Spinal cord (tissue), 10 donors: ENCODE measurements around the gene MYOZ3. TPM values are rescaled to one million over a fixed set of nuclear protein-coding genes. Genes with fewer than 3 reads are reported as not detected.

ENCODE experiments used
- DNase-seq, 6 donors: peaks; one replicate each; pipeline versions ENCODE4 v3.0.0 to v3.0.0-alpha.2; 2013 to 2015; ENCODE audit warnings: low spot score in 6 of 6, low read depth in 4 of 6
- H3K27ac ChIP-seq: one replicate; pipeline ENCODE4 v1.5.1; 2013; ENCODE audit warnings: low read depth, low read length, control low read depth
- H3K27me3 ChIP-seq: one replicate; pipeline ENCODE4 v1.6.1; 2013; ENCODE audit warnings: low read length; ENCODE audit not compliant: control insufficient read depth, insufficient read depth
- H3K36me3 ChIP-seq: one replicate; pipeline ENCODE4 v1.6.1; 2013; ENCODE audit warnings: low read length; ENCODE audit not compliant: control insufficient read depth, insufficient read depth
- H3K4me1 ChIP-seq: one replicate; pipeline ENCODE4 v1.6.1; 2013; ENCODE audit warnings: low read length; ENCODE audit not compliant: control insufficient read depth, insufficient read depth
- H3K4me3 ChIP-seq: one replicate; pipeline ENCODE4 v1.5.1; 2013; ENCODE audit warnings: low read depth, low read length, control low read depth
- H3K9me3 ChIP-seq: one replicate; pipeline ENCODE4 v1.6.1; 2013; ENCODE audit warnings: low read length; ENCODE audit not compliant: control insufficient read depth, insufficient read depth
- WGBS: methylation state at CpG from one replicate; pipeline ENCODE4 v1.1.5; 2013; ENCODE audit warnings: missing lambda C conversion rate; ENCODE audit not compliant: insufficient coverage; 5-methylcytosine and 5-hydroxymethylcytosine counted together
- polyA plus RNA-seq, 2 donors: library from polyadenylated mRNA; unstranded; fragments of 120-200 nt; gene quantifications; one replicate each; pipeline ENCODE4 v1.2.1, GENCODE V29; 2013; ENCODE audit not compliant: insufficient read length in 2 of 2
- total RNA-seq, 2 donors: library from RNA; depleted of rRNA in 1 of 2; stranded (reverse); fragments of 120-200 nt in 1 of 2; fragments of >200 nt in 1 of 2; gene quantifications; one replicate each; pipeline versions ENCODE4 v1.2.3 to v1.2.4, GENCODE V29; 2013 to 2014
- donor health status: healthy.

MYOZ3 gene
- total and polyA plus RNA-seq, 4 donors = 4.6 to 15.6 (median 8.5) TPM

GRCh38 chr5:150665044-150665443 lies 4.0 kb downstream of the MYOZ3 start:
- Histone ChIP-seq H3K4me1 (no peaks in the 10 kb centered on the region), H3K9me3 (no peaks in the 10 kb centered on the region), H3K27me3 (no peaks in the 10 kb centered on the region), H3K36me3 (no peaks in the 10 kb centered on the region), H3K4me3 (no peak overlapping the region), H3K27ac (no peak overlapping the region)
- DNase-seq = no peak
- no CpG with 5 or more reads among the region's 12 CpGs for WGBS

GRCh38 chr5:150670275-150670947 lies 9.4 kb downstream of the MYOZ3 start:
- H3K4me1 ChIP-seq = peaks cover 33% of the 10 kb centered on the region
- H3K4me3 ChIP-seq = no peak overlapping the region
- no peak for DNase-seq

GRCh38 chr5:150670948-150671310 lies 9.9 kb downstream of the MYOZ3 start:
- no peaks in the 10 kb centered on the region for H3K9me3 ChIP-seq
- H3K27ac ChIP-seq = no peak overlapping the region
- peaks cover 9% of the 10 kb centered on the region for H3K27me3 ChIP-seq
- WGBS = no CpG with 5 or more reads among the region's 2 CpGs
- no peak for DNase-seq
- H3K4me3 ChIP-seq = peak overlapping the region; percentile 59
- H3K36me3 ChIP-seq = no peaks in the 10 kb centered on the region
- peaks cover 33% of the 10 kb centered on the region for H3K4me1 ChIP-seq

More at GRCh38 chr5:150670275-150670947, 9.4 kb downstream of the MYOZ3 start:
- Histone ChIP-seq H3K36me3 (no peaks in the 10 kb centered on the region), H3K27ac (no peak overlapping the region), H3K27me3 (peaks cover 9% of the 10 kb centered on the region), H3K9me3 (no peaks in the 10 kb centered on the region)
- WGBS = 65% methylated on average over 10 of the region's 14 CpGs

- Histone ChIP-seq H3K4me3 (peak overlapping the region; percentile 59), H3K4me1 (peaks cover 33% of the 10 kb centered on the region), H3K36me3 (peaks cover 3% of the 10 kb centered on the region), H3K27ac (no peak overlapping the region), H3K9me3 (no peaks in the 10 kb centered on the region), H3K27me3 (peaks cover 9% of the 10 kb centered on the region)
- WGBS = under 1% methylated on average over 43 of the region's 51 CpGs
- DNase-seq = peak in 1 of 6 donors; percentile 61
Measured at GRCh38 chr5:150671509-150672236, 10.6 kb downstream of the MYOZ3 start.

- peaks cover 9% of the 10 kb centered on the region for H3K27me3 ChIP-seq
- peaks cover 33% of the 10 kb centered on the region for H3K4me1 ChIP-seq
- H3K36me3 ChIP-seq = peaks cover 8% of the 10 kb centered on the region
- WGBS = 6% methylated on average over 31 of the region's 38 CpGs
- DNase-seq = peak in 2 of 6 donors; percentile 50 to 61
- H3K9me3 ChIP-seq = no peaks in the 10 kb centered on the region
- H3K4me3 ChIP-seq = peak overlapping the region; percentile 59
- peak overlapping the region; percentile 25 for H3K27ac ChIP-seq
Measured at GRCh38 chr5:150672237-150672883, 11.3 kb downstream of the MYOZ3 start.

- Histone ChIP-seq H3K4me3 (peak overlapping the region; percentile 59), H3K9me3 (no peaks in the 10 kb centered on the region), H3K4me1 (peaks cover 33% of the 10 kb centered on the region), H3K27me3 (peaks cover 9% of the 10 kb centered on the region), H3K36me3 (peaks cover 8% of the 10 kb centered on the region), H3K27ac (peak overlapping the region; percentile 25)
- 83% methylated on average over 6 of the region's 7 CpGs for WGBS
- no peak for DNase-seq
Measured at GRCh38 chr5:150672884-150673275, 11.8 kb downstream of the MYOZ3 start.

GRCh38 chr5:150674341-150674821 lies 13.3 kb downstream of the MYOZ3 start:
- no peak overlapping the region for H3K4me3 ChIP-seq
- peaks cover 9% of the 10 kb centered on the region for H3K27me3 ChIP-seq
- peaks cover 33% of the 10 kb centered on the region for H3K4me1 ChIP-seq
- no peak overlapping the region for H3K27ac ChIP-seq
- DNase-seq = peak in 1 of 6 donors; percentile 58
- no peaks in the 10 kb centered on the region for H3K9me3 ChIP-seq
- peaks cover 8% of the 10 kb centered on the region for H3K36me3 ChIP-seq
- WGBS = 79% methylated on average over 2 of the region's 4 CpGs

- DNase-seq = no peak
- H3K4me3 ChIP-seq = no peak overlapping the region
- peaks cover 9% of the 10 kb centered on the region for H3K27me3 ChIP-seq
- H3K9me3 ChIP-seq = no peaks in the 10 kb centered on the region
- WGBS = 100% methylated on average over 2 of the region's 6 CpGs
- H3K4me1 ChIP-seq = peaks cover 33% of the 10 kb centered on the region
- H3K27ac ChIP-seq = no peak overlapping the region
- peaks cover 8% of the 10 kb centered on the region for H3K36me3 ChIP-seq
Measured at GRCh38 chr5:150675069-150675468, 14.0 kb downstream of the MYOZ3 start.

GRCh38 chr5:150676578-150676977 lies 15.5 kb downstream of the MYOZ3 start:
- WGBS = 91% methylated on average over 8 of the region's 9 CpGs
- Histone ChIP-seq H3K4me1 (peaks cover 30% of the 10 kb centered on the region), H3K9me3 (no peaks in the 10 kb centered on the region), H3K4me3 (no peak overlapping the region), H3K27me3 (peaks cover 4% of the 10 kb centered on the region), H3K36me3 (peaks cover 8% of the 10 kb centered on the region), H3K27ac (no peak overlapping the region)
- no peak for DNase-seq
